ENCODE measurements around the gene MACROD1.
"Not testable (repeated sequence)": the region's sequence is repeated elsewhere in the genome, so short reads cannot be mapped to it uniquely, and the experiment has no call there.

The MACROD1 gene

DNA sequence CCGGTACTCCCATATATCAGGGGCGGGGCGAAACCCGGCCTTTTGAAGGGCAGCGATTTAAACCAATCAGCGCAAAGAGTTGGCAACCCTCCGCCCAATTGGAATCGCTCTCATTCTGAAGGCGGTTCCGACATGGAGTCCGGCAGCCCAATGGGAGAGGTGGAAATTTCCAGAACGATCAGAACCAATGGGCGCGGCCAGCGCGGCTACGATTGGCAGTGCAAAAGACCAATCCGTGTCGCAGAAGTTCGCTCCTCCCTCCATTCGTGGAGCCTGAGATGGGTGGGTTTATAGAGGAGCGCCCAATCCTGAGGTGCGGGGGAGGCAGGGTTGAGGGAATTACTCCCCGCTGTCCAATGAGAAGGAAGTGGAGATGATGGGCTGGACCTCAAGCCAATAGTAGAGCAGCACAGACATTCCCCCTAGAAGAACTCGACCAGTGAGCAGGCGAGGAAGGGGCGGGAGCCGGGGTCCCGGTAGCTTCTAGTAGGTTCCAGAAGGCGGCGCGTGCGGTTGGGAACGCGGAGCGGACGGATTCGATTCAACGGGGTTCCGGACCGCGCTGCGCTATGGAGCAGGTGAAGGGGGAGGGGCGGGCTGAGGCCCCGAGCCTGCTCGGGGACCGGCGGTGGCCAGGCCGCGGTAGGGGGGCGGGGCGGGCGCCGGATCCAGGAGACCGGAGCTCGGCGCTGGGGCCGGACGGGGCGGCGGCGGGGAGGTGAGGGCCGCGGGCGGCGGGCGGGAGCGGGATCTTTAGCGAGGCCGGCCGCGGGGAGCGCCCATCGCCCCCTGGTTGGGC, 20.0 kb upstream of the MACROD1 start, which contains the start of gene STIP1:
Gene STIP1, plus strand, starts transcription at position 479 of the 799 bp plus-strand sequence. Its CDS starts 91 bp downstream, at position 570.
- peak; percentile 100 for DNase-seq (ENCODE audit: low spot score)

DNA sequence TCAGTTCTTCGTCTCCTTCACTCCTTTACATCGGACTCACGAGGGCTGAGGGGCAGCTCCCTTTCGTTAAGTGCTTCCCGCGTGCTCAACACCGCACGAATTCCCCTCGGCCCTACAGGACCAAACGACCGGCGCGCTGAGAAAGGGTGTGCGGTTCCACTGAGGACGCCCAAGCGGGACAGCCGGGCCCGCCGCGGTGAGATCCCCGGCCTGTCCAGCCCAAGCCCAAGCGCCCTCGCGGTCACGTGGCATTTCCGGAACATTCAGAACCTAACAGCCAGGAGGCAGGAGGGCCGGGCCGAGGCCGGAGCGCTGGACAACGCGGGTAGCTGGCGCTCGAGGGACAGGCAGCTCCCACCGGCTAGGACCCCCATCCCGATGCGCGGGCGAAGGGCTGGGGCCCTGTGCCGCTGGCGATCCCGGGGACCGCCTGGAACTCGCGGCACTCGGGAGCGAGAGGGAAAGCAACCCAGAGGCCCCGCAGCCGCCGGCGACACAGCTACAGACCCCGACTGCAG, 19.3 kb upstream of the MACROD1 start:
- DNase-seq (ENCODE audit: low spot score), result no peak

DNA sequence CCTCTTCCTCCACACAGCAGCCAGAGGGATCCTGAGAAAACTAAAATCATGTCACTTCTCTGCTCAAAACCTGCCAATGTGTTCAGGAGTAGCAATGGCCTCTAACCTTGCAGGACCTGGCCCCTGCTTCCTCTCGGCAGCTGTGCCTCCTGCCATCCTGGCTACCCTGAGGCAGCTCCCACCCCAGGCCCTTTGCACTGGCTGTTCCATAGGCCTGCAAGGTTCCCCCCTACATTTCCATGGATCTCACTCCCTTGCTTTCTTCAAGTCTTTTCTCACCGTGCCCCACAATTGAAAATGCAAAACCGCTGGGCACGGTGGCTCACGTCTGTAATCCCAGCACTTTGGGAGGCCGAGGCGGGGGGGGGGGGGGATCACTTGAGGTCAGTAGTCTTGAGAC, 18.0 kb upstream of the MACROD1 start:
- no peak for DNase-seq (ENCODE audit: low spot score)

DNA sequence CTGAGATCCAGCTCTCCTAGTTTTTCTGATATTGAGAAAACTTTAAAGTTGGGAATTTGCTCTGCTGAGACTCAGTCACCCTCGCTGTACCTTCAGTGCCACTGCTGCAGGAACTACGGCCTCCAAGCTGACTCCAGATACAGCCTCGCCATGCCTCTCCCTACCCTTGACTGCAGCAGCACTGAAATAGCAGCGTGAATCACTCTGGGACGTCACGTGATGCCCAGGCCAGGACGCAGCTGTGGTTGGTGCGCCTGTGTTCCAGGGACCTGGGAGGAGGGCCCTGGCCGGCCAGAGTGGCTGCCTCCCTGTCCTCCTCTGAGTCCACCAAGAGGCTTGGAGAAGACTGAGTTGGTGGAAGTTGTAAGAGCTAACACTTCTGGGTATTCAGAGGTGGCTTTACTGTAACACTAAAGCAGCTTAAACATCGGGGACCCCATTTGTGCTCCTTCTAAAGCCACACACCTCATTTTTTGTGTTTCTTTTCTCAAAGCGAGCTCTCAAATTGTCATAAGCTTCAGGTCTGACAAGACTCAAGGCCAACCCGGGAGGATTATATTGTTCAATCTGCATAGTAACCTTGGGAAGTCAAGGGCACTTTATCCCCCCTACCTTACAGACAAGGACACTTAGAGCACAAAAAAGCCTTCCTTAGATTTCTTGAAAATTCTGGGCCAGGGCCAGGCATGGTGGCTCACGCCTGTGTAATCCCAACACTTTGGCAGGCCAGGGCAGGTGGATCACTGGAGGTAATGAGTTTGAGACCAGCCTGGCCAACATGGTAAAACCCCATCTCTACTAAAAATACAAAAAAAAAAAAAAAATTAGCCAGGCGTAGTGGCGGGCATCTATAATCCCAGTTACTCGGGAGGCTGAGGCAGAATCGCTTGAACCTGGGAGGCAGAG, 15.8 kb upstream of the MACROD1 start:
- peak; percentile 38 for DNase-seq (ENCODE audit: low spot score)

DNA sequence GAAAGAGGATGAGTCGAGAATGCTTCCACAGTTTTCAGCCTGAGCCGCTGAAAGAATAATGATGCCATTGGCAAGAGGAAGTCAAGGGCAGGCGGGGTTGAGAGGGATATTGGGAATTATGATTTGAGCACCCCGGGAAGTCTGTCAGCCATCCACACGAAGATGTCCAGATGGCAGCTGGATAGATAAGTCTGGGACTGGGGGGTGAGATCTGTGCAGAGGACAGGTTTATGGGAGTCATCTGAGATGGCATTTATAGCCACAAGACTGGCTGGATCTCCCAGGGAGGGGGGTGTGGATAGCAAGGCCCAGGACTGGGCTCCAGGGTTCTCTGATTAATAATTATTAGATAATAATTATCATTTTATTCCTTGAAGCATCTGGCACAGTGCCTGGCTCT, 15.0 kb upstream of the MACROD1 start:
- no peak for DNase-seq (ENCODE audit: low spot score)

DNA sequence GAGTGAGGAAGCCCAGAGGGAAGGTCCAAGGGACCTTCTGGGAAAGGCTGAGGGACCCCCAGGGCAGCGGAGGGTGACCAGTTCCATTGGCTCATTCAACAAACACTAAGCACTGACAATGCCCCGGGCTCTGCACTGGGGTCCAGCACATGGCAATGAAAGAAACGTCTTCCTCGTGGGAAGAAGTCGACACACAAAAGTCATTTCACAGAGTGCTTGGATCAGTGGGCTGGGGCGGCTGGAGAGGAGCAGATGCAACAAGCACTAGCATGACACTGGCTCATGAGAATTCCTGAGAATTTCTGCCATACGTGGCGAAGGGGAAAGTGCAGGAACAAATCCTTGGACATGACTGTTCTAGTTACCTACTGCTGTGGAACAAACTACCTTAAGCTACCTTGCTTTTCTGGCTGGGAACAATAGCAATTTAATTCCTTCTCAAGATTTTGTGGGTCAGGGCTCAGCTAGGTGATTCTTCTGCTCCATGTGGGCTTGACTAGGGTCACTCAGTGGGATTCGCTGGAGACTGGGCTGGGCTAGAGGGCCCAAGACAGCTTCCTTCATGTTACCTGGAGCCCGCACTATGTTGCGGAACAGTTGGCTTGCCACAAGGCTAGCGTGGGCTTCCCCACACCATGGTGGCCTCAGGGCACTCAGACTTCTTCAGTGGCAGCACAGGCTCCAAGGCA, 13.2 kb upstream of the MACROD1 start:
- DNase-seq (ENCODE audit: low spot score), result no peak

DNA sequence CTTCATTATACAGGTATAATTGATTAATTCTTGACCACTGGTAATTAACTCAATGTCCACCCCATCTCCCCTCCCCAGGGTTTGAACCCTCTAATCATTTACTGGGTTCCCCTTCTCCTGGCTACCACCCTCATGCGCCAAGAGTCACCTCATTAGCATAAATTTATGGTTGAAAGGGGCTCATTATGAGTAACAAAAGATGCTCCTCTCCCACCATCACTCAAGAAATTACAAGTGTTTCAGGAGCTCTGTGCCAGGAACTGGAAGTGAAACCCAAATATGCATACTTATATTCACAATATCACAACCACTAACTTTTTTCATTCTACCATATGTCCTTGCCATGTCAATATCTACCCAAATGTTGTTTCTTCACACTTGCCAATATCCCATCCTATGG, 12.3 kb upstream of the MACROD1 start:
- no peak for DNase-seq (ENCODE audit: low spot score)

DNA sequence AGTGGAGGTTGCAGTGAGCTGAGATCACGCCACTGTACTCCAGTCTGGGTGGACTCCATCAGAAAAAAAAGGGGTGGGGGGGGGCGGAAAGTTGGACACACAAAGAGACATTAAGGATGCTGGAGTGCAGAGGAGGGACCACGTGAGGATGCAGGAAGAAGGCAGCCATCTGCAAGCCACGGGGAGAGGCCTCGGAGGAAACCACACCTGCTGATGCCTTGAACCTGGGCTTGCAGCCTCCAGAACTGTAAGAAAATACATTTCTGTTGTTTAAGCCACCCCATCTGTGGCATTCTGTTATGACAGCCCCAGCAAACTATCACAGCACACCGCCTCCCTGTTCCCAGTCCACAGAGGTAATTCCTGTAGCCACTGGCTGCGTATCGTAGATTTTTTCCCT, 10.8 kb upstream of the MACROD1 start:
- DNase-seq (ENCODE audit: low spot score), result no peak

DNA sequence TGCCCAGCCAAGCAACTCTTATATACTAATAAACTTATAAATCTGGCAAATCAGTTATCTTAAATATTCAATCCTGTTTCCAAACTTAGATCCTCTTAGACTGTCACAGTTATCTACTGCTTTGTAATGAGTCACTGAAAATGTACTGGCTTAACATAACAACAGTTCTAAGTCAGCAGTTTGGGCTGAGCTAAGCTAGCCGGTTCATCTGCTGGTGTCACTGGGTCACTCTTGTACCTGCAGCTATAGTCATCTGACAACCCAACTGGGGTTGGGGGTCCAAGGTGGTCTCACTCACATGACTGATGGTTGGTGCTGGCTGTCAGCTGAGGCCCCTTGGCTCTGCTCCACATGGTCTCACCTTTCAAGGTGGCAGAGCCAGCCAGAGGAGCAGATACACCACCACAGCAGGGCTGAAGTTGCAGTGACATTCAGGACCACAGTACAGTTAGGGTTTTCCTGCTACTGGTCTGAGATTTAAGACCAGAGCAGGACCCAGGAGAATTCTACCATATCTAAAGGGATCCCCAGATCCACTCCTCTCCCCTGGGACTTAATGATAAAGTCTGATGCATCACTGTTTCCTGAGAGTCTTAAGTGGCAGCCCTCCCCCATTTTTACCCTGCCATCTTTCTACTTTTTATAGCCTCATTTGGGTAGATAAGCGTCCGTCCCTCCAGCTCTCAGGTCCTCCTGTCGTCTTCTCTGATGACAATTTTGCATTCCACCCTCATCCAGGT, 7.9 kb upstream of the MACROD1 start:
- no peak for DNase-seq (ENCODE audit: low spot score)

DNA sequence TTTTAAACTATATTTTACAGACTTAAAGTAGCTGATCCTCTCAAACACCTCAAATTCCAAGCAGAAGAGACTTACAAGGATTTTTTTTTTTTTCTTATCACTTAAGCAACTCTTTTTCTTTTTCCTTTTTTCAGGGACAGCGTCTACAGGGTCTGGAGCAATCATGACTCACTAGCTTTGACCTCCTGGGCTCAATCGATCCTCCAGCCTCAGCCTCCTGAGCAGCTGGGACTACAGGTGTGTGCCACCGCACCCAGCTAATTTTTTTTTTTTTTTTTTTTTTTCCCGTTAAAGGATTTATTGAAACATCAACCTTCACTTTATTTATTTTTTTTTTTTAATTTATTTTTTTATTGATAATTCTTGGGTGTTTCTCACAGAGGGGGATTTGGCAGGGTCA, 4.5 kb upstream of the MACROD1 start:
- no peak for DNase-seq (ENCODE audit: low spot score)

DNA sequence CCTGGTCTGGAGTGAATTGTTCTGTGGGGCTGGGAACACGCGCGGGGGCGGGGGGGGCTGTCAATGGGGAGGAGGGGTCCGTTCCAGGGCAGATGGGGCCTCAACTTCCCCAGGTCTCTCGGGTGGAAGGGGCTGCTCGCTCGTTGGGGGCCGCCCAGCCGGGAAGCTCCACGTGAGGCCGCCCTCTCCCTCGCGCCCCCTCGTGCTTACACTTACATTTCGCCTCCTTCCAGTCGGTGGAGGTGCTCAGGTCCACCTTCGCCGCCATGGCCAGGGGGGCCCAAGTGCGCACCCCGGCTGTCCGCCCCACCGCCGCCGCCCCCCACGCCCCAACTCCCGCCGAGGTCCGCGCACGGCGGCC, 452 bp downstream of the MACROD1 start:
- no peak for DNase-seq (ENCODE audit: low spot score)

DNA sequence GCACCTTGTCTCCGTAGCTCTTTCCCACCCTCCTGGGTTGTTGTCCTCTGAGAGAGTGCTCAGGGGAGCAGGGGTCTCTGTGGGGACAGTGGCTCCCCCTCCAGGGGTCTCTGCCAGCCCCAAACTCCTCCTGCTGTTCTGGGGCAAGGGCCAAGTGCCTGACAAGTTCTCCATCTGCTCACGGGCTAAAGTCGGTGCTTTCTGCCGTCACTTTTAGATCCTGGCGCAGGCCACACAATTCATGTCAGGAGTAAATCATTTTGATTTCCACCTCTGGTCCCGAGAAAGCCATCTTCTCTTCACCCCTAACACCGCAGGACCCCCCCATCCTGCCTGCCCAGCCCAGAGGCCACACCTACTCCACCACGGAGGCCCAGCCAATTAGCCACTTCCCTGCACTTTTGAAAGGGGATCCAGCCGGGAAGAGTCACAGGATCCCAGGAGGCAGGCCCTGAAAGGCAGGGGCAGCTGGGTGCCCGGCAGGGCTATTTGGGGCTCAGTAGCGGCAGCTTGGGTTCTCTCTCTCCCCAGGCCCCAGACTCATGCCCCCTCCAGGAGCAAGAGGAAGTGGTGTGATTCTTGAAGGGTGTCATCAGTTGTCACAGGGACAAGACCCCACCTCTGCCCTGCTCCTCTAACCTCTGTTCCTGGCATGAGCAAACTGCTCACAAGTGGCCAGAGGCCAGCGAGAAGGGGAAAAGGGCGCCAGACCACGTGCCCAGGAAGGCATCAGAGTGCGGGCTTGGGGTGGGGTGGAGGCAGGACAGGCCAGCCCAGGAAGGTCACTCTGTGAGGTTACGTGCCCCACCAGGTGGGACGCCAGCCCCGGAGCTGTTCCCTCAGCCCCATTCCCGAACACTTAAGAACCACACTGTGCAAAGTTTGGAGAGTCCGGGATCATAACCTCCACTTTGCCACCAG, 1.3 kb downstream of the MACROD1 start:
- DNase-seq (ENCODE audit: low spot score), result no peak

DNA sequence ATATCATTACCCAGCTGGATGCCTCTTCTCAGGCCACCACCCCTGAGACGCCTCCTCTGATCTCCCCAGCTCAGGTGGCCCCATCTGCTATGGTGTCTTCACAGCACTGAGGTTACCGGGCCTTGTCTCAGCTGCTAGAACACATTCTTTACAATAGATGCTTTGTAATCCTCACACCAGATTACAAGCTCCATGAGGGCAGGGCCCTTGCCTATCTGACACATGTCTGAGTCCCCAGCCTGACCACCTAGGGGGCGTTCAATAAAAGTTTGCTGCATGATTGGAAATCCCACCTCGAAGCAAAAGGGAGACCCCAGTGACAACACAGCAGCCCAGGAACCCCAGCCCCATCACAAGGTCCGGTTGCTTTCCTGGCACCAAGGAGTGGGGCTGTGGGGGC, 2.0 kb downstream of the MACROD1 start:
- no peak for DNase-seq (ENCODE audit: low spot score)

DNA sequence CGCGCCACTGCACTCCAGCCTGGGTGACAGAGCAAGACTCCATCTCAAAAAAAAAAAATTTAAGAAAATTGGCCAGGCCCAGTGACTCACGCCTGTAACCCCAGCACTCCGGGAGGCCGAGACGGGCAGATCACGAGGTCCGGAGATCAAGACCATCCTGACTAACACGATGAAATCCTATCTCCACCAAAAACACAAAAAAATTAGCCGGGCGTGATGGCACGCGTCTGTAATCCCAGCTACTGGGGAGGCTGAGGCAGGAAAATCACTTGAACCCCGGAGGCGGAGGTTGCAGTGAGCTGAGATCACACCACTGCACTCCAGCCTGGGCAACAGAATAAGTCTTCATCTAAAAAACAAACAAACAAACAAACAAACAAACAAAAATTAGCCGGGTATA, 3.1 kb downstream of the MACROD1 start:
- DNase-seq (ENCODE audit: low spot score), result not testable (repeated sequence)

DNA sequence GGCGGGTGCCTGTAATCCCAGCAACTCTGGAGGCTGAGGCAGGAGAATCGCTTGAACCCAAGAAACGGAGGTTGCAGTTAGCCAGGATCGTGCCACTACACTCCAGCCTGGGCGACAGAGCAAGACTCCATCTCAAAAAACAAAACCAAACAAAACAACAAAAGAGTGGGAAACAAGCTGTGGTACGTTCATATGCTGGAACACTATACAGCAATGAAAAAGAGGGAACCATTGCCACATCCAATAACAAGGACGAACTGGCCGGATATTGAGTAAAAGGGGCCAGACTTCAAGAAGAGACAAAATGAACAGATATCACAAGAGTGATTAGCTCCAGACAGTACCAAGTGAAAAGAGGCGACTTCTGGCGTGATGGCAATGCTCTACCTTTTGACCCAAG, 4.9 kb downstream of the MACROD1 start:
- DNase-seq (ENCODE audit: low spot score), result no peak

DNA sequence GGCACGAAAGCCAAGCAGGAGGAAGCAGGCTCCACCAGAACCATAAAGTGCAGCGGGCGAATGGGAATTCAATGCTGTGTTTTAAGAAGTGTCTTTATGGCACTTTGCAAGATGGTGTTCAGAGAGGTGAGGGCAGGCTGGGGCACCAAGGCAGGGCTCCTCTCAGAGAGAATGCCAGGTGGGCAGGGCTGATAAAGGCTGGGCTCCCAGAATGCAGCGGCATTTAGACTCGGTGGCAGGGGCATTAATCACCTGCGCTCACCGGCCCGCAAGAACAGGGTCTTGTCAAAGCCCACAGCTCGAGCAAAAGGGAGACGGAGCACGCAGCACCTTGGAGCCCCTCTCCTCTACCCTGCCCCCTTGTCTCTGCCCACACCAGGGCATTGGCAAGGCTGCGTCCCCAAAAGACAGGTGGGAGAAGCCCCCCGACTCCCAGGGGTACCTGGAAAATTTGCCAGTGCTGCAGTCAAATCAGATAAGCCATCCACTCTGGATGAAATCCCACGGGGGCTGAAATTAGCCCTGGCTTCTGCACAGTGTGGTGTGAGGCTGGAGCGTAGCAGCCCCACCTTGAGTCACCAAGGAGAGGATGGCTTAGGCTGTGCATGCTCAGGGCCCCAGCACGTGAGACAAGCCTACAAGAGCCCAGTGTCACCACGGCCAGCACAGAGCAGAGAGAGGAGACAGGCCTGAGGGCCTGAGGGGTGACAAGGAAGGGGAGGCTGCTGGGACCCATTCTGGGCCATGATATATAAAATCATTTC, 8.1 kb downstream of the MACROD1 start:
- no peak for DNase-seq (ENCODE audit: low spot score)

DNA sequence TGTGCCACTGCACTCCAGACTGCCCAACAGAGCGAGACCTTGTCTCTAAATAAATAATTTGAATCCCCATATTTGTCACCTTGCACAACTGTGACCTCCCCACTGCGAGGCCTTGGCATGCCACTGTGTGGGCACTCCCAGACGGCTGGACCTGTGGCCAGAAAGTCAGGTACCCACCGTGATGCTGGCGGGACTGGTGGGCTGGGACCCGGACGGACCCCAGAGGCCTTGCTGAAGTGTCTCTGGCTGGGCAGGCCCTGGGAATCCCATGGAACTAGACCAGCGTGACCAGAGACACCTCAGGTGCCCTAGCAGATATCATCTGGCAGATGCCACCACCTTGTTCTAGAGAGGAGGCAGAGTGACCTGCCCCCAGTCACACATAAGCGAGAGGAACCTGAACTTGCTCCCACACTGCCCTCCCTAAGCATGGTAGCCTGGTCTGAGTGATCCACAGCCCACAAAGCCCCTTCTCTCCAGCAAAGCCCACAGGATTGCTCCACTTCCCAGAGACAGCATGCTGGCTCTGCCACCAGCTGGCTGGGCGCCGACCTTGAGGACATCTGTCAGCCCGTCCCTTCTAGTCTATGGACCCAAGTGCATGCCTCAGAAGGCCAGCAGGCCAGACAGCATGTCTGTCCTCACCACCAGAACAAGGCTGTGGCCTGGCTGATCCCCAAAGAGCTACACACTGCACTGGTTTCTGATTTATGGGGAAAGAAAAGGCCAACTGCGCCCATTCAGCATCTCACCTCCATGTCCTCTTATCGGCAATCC, 9.5 kb downstream of the MACROD1 start:
- no peak for DNase-seq (ENCODE audit: low spot score)

DNA sequence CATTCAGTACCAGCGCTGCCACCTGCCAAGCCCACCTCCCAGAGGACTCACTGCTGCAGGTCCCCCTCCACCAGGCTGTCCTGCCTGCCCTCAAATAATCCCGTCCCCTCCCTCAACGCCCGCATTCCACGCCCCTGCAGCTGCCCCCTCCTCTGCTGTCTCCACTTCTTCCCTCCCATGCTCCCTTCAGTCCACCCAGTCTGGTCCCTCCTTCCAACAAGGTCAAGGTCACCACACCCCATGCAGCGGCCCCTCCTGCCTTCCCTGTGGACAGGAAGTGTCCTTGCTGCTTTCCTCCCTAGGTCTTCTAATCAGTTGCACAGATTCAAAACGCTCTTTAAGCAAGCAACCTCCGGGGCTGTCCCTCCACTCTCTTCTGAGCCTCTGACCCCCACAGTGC, 12.1 kb downstream of the MACROD1 start:
- DNase-seq (ENCODE audit: low spot score), result no peak

Measured in CD4-positive, alpha-beta T cell treated with Interleukin-15 for 4 hours (primary cell).